Measurements from ENCODE around the gene ARPP19. TPM values are rescaled to one million over a fixed set of nuclear protein-coding genes. Genes with fewer than 3 reads are reported as not detected.
"Not testable (repeated sequence)": the region's sequence is repeated elsewhere in the genome, so short reads cannot be mapped to it uniquely, and the experiment has no call there.

ARPP19 gene
- total RNA-seq, 1 experiment from 2014 or later = 143 TPM

GRCh38 chr15:52551762-52552161, 17.1 kb downstream of the ARPP19 start:
- DNase-seq (ENCODE audit: low read depth) = no peak

GRCh38 chr15:52551186-52551585, 17.6 kb downstream of the ARPP19 start:
- DNase-seq (ENCODE audit: low read depth) = not testable (repeated sequence)

GRCh38 chr15:52546031-52546751, 22.6 kb downstream of the ARPP19 start:
- DNase-seq (ENCODE audit: low read depth) = no peak

- DNase-seq (ENCODE audit: low read depth) = no peak
Measured at GRCh38 chr15:52540374-52541012, 28.3 kb downstream of the ARPP19 start.

- DNase-seq (ENCODE audit: low read depth) = no peak
Measured at GRCh38 chr15:52537459-52537858, 31.4 kb downstream of the ARPP19 start.

- no peak for DNase-seq (ENCODE audit: low read depth)
Measured at GRCh38 chr15:52532427-52532826, 36.4 kb downstream of the ARPP19 start.

- DNase-seq (ENCODE audit: low read depth) = no peak
Measured at GRCh38 chr15:52529940-52530339, 38.9 kb downstream of the ARPP19 start.

- DNase-seq (ENCODE audit: low read depth) = no peak
Measured at GRCh38 chr15:52529341-52529924, 39.4 kb downstream of the ARPP19 start.

GRCh38 chr15:52528564-52529340, 40.1 kb downstream of the ARPP19 start, which contains the start of gene MYO5A:
TSS of gene MYO5A (minus strand) at chr15:52528880. CDS start at chr15:52528806, 74 bp downstream.
- peak; percentile 77 for DNase-seq (ENCODE audit: low read depth)

GRCh38 chr15:52527911-52528563, 40.8 kb downstream of the ARPP19 start:
- peak; percentile 22 for DNase-seq (ENCODE audit: low read depth)

GRCh38 chr15:52527196-52527910, 41.5 kb downstream of the ARPP19 start:
- no peak for DNase-seq (ENCODE audit: low read depth)

GRCh38 chr15:52524223-52525136, 44.4 kb downstream of the ARPP19 start:
- DNase-seq (ENCODE audit: low read depth) = no peak

- DNase-seq (ENCODE audit: low read depth) = no peak
Measured at GRCh38 chr15:52523647-52524046, 45.2 kb downstream of the ARPP19 start.

GRCh38 chr15:52523192-52523591, 45.6 kb downstream of the ARPP19 start:
- DNase-seq (ENCODE audit: low read depth) = peak; percentile 67

GRCh38 chr15:52521682-52522081, 47.1 kb downstream of the ARPP19 start:
- no peak for DNase-seq (ENCODE audit: low read depth)

GRCh38 chr15:52520421-52520820, 48.4 kb downstream of the ARPP19 start:
- DNase-seq (ENCODE audit: low read depth) = no peak

GRCh38 chr15:52518487-52519371, 50.1 kb downstream of the ARPP19 start:
- DNase-seq (ENCODE audit: low read depth) = no peak

- no peak for DNase-seq (ENCODE audit: low read depth)
Measured at GRCh38 chr15:52517014-52517413, 51.8 kb downstream of the ARPP19 start.

GRCh38 chr15:52515343-52515742, 53.5 kb downstream of the ARPP19 start:
- DNase-seq (ENCODE audit: low read depth) = no peak

Data from LHCN-M2 (cell line).